B cell (primary cell): ENCODE data around the gene TMEM219.

ENCODE experiments used
- CTCF ChIP-seq: fragments of 200-600 bp; IDR thresholded peaks from one replicate; pipeline ENCODE4 v1.8.0; 2022; ENCODE audit warnings: antibody characterized with exemption, mild to moderate bottlenecking
- EZH2 ChIP-seq: IDR thresholded peaks from 2 replicates; pipeline ENCODE4 v1.6.1; 2012; ENCODE audit warnings: borderline replicate concordance, low read depth, mild to moderate bottlenecking, moderate library complexity, low read length; ENCODE audit not compliant: insufficient read depth, poor library complexity, severe bottlenecking

- TF ChIP-seq CTCF, result no peak
- no peak for TF ChIP-seq EZH2
These were observed 30.6 kb downstream of the TMEM219 start for GRCh38 chr16:29992344-29992967.
